Duodenal mucosa (tissue), 2 donors: ENCODE results near the gene TFCP2.
A peak's percentile ranks its signal among the peaks of the same experiment; 100 is the strongest.
"Not testable (repeated sequence)": the region's sequence is repeated elsewhere in the genome, so short reads cannot be mapped to it uniquely, and the experiment has no call there.

ENCODE experiments used
- H3K27ac ChIP-seq: one replicate; pipeline ENCODE4 v1.7.0; 2013; ENCODE audit warnings: low read depth, low read length
- H3K27me3 ChIP-seq, 2 donors: one replicate each; pipeline ENCODE4 v1.7.0; 2013; ENCODE audit warnings: low read length in 2 of 2, control low read depth in 1 of 2; ENCODE audit not compliant: insufficient read depth in 2 of 2, control insufficient read depth in 1 of 2
- H3K36me3 ChIP-seq, 2 donors: one replicate each; pipeline ENCODE4 v1.7.0; 2013; ENCODE audit warnings: low read length in 2 of 2, control low read depth in 1 of 2; ENCODE audit not compliant: insufficient read depth in 2 of 2, control insufficient read depth in 1 of 2
- H3K4me1 ChIP-seq, 2 donors: one replicate each; pipeline ENCODE4 v1.7.0; 2013; ENCODE audit warnings: low read length in 2 of 2, control low read depth in 1 of 2; ENCODE audit not compliant: insufficient read depth in 2 of 2, control insufficient read depth in 1 of 2
- H3K4me3 ChIP-seq, 2 donors: one replicate each; pipeline ENCODE4 v1.7.0; 2013; ENCODE audit warnings: low read length in 2 of 2, low read depth in 1 of 2
- H3K9ac ChIP-seq, 2 donors: one replicate each; pipeline ENCODE4 v1.7.0; 2013; ENCODE audit warnings: low read length in 2 of 2, low read depth in 1 of 2
- H3K9me3 ChIP-seq, 2 donors: one replicate each; pipeline ENCODE4 v1.7.0; 2013; ENCODE audit warnings: low read length in 2 of 2, control low read depth in 1 of 2; ENCODE audit not compliant: control insufficient read depth in 1 of 2

The TFCP2 gene, protein sequence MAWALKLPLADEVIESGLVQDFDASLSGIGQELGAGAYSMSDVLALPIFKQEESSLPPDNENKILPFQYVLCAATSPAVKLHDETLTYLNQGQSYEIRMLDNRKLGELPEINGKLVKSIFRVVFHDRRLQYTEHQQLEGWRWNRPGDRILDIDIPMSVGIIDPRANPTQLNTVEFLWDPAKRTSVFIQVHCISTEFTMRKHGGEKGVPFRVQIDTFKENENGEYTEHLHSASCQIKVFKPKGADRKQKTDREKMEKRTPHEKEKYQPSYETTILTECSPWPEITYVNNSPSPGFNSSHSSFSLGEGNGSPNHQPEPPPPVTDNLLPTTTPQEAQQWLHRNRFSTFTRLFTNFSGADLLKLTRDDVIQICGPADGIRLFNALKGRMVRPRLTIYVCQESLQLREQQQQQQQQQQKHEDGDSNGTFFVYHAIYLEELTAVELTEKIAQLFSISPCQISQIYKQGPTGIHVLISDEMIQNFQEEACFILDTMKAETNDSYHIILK

DNA sequence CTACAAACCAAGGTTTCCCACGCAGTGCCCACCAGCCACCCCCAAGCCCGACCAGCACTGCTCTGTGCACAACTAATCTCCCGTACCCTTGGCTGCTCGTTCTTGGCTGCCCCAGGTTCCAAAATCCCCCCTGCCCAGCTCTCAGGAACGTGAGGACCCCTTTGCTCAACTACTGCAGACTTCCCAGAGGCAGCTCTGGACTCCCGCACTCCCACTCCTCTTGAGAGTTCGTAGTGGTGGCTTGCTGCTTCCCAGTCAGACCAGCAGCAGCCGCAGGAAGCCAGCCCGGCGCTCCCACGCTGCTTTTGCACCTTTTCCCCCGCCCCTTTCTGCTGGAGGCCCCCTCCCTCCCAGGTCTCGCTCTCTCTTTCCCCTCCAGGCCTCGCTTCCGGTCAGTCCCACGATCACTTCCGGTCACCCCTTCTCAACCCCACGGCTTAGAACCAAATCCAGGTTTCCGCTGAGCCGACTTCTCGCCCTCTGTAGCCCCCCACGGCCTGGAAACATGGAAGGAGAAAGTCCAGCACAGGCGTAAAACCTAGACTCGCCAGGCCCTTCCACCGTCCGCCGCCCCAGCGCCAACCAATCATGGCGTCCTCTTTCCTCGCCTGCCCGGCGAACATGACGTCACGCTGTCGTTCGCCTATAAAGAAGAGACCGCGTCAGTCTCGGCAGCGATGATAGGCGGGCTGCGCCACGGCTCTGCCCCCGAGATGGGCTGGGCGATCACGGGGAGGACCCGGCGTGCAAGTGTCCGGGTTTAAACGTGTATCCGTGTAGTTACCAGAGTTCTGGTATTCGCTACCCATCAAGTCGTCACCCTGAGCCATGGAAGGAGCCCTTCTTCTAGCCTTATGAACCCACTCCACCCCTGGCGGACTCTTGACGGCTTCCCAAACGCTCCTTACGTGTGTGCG is at the start of gene TFCP2:
TSS of gene TFCP2 (minus strand) at position 621 of the 917 bp plus-strand sequence. CDS start 713 bp downstream, outside the sequence.
- H3K36me3 ChIP-seq, result no peaks in the 10 kb centered on the region
- no peaks in the 10 kb centered on the region for H3K9me3 ChIP-seq
- peaks cover 9 to 10% of the 10 kb centered on the region in 2 donors for H3K4me1 ChIP-seq
- peak within 1 kb of the TSS; percentile 88 to 99 for H3K9ac ChIP-seq
- H3K27ac ChIP-seq, result peak within 1 kb of the TSS; percentile 100
- H3K27me3 ChIP-seq, result no peaks in the 10 kb centered on the region
- H3K4me3 ChIP-seq, result peak within 1 kb of the TSS; percentile 84 to 91

GRCh38 chr12:51222461-51222860 is 49.5 kb upstream of the TFCP2 start:
- Histone ChIP-seq H3K9ac (no peak overlapping the region), H3K4me1 (peaks cover 14 to 21% of the 10 kb centered on the region in 2 donors), H3K9me3 (no peaks in the 10 kb centered on the region), H3K4me3 (no peak overlapping the region), H3K36me3 (no peaks in the 10 kb centered on the region), H3K27me3 (no peaks in the 10 kb centered on the region), H3K27ac (no peak overlapping the region)

DNA sequence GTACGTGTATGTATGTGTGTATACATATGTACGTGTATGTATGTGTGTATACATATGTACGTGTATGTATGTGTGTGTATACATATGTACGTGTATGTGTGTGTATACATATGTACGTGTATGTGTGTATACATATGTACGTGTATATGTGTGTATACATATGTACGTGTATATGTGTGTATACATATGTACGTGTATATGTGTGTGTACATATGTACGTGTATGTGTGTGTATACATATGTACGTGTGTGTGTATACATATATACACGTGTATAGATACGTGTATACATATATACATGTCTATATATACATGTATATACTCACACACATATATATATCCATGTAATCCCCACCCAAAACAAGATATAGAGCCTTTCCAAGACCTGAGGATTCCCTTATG is 46.9 kb upstream of the TFCP2 start:
- H3K4me1 ChIP-seq, result peaks cover 14 to 21% of the 10 kb centered on the region in 2 donors
- H3K9me3 ChIP-seq, H3K27me3 ChIP-seq, H3K4me3 ChIP-seq, H3K9ac ChIP-seq, H3K36me3 ChIP-seq, H3K27ac ChIP-seq: not testable (repeated sequence)

- H3K9ac ChIP-seq, result peak overlapping the region in 1 of 2 donors; percentile 18
- H3K4me1 ChIP-seq, result peaks cover 14 to 21% of the 10 kb centered on the region in 2 donors
- peak overlapping the region in 1 of 2 donors; percentile 93 for H3K4me3 ChIP-seq
- no peaks in the 10 kb centered on the region for H3K27me3 ChIP-seq
- H3K36me3 ChIP-seq, result no peaks in the 10 kb centered on the region
- H3K27ac ChIP-seq, result no peak overlapping the region
- H3K9me3 ChIP-seq, result no peaks in the 10 kb centered on the region
These were observed 46.4 kb upstream of the TFCP2 start for GRCh38 chr12:51219322-51219721.

DNA sequence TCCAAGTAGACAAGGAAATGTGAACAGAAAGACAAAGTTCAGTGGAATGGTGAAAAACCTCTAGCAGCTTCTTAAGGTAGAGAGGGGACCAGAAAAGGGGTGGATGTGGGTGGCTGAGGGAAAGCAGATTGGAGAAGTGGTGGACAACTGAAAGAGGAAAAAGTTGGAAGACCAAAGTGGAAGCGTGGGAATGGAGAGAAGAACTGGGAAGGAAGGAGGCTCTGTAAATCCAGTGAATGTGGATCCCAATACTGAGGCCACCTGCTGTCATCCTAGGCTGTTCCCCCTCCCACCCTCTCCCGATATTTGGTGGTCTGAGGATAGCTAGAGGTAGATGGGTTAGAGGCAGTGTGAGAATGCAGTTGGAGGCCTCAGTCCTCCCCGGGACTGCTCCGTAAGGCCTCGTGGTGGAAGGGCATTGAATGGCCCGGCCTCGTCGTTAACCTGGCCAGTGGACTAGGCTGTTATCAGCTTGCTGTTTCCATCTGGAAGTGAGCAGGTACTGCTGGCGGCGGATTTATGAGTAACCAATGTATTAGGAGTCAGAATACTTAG is 45.7 kb upstream of the TFCP2 start:
- peak overlapping the region; percentile 93 for H3K4me3 ChIP-seq
- no peaks in the 10 kb centered on the region for H3K27me3 ChIP-seq
- H3K36me3 ChIP-seq, result no peaks in the 10 kb centered on the region
- no peaks in the 10 kb centered on the region for H3K9me3 ChIP-seq
- H3K9ac ChIP-seq, result peak overlapping the region; percentile 85 to 91
- peak overlapping the region; percentile 79 for H3K27ac ChIP-seq
- peaks cover 14 to 21% of the 10 kb centered on the region in 2 donors for H3K4me1 ChIP-seq

- Histone ChIP-seq H3K9ac (peak within 1 kb of the TSS; percentile 85 to 91), H3K27ac (peak within 1 kb of the TSS; percentile 79), H3K4me3 (peak within 1 kb of the TSS; percentile 93), H3K36me3 (no peaks in the 10 kb centered on the region), H3K27me3 (no peaks in the 10 kb centered on the region), H3K4me1 (peaks cover 14 to 21% of the 10 kb centered on the region in 2 donors), H3K9me3 (no peaks in the 10 kb centered on the region)
These were observed 45.2 kb upstream of the TFCP2 start, which contains the start of gene POU6F1 for GRCh38 chr12:51217968-51218606. Gene POU6F1 (minus strand): TSS chr12:51218062. CDS start chr12:51206836, 11,226 bp downstream.

DNA sequence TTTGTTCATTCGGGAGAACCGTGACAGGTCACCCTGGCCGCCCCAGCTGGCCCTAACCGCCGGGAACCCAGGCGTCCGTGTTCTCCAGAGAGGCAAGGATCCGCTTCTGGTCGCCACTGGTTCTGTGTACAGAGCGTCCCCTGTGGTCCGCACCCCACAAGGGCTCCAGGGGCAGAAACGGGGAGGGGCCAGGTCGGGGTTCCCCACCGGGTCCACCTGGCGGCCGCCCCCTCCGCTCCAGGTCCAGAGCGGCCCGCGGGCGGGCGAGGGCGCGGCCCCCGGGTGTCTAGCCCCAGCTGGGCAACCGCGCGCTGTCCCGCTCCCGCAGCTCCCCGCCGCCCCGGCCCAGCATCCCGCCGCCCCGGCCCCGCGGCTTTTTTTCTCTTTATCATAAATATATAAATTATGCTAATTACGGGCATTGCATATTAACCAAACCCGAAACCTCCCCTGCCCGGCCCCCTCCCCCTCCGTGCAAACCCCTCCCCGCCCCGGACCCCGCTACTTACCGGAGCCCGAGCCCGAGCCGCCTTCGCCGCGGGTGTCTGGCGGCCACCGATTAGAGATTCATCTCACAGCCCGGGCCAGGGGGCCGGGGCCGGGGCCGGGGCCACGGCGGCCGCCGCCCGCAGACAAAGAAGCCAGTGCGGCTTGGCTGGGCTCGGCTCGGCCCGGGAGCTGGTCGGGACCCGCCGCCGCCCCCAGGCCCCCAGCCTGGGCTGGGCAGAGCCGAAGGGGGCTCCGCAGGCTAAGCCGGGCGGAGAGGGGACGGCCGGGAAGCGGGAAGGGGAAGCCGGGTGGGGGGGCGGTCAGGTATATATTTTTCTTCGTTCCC is 44.4 kb upstream of the TFCP2 start:
- Histone ChIP-seq H3K9ac (peak overlapping the region; percentile 54 to 85), H3K27me3 (no peaks in the 10 kb centered on the region), H3K36me3 (no peaks in the 10 kb centered on the region), H3K27ac (peak overlapping the region; percentile 79), H3K4me1 (peaks cover 14 to 17% of the 10 kb centered on the region in 2 donors), H3K4me3 (peak overlapping the region; percentile 93), H3K9me3 (no peaks in the 10 kb centered on the region)

- Histone ChIP-seq H3K27me3 (no peaks in the 10 kb centered on the region), H3K36me3 (no peaks in the 10 kb centered on the region), H3K27ac (no peak overlapping the region), H3K9ac (peak overlapping the region in 1 of 2 donors; percentile 48), H3K9me3 (no peaks in the 10 kb centered on the region), H3K4me1 (peaks cover 14 to 15% of the 10 kb centered on the region in 2 donors), H3K4me3 (peak overlapping the region; percentile 56 to 69)
These were observed 43.7 kb upstream of the TFCP2 start for GRCh38 chr12:51216642-51217041.

- Histone ChIP-seq H3K9me3 (no peaks in the 10 kb centered on the region), H3K4me3 (no peak overlapping the region), H3K36me3 (no peaks in the 10 kb centered on the region), H3K9ac (no peak overlapping the region), H3K27me3 (no peaks in the 10 kb centered on the region), H3K27ac (no peak overlapping the region), H3K4me1 (peaks cover 14 to 15% of the 10 kb centered on the region in 2 donors)
These were observed 42.0 kb upstream of the TFCP2 start for GRCh38 chr12:51214895-51215294.
